Keratinocyte (primary cell): ENCODE data around the gene DENND1C. TPM values are rescaled to one million over a fixed set of nuclear protein-coding genes. Genes with fewer than 3 reads are reported as not detected.

ENCODE experiments used
- DNase-seq: peaks from one replicate; pipeline ENCODE4 v3.0.0-alpha.2; 2011; ENCODE audit warnings: low read depth, missing footprints, low spot score
- FAIRE-seq: peaks from 2 replicates; lab custom pipeline; 2011; peaks lifted over from hg19 to GRCh38; lab: Jason Lieb, UNC
- H2AFZ ChIP-seq: 2 replicates; pipeline ENCODE4 v1.6.0; 2012; ENCODE audit warnings: low read length, control low read depth, inconsistent platforms; ENCODE audit not compliant: control insufficient read depth
- H3K27ac ChIP-seq: 2 replicates; pipeline ENCODE4 v1.5.1; 2011; ENCODE audit warnings: low read length; ENCODE audit not compliant: control insufficient read depth, insufficient read depth
- H3K27me3 ChIP-seq: 3 replicates; pipeline ENCODE4 v1.6.0; 2011; ENCODE audit warnings: low read length; ENCODE audit not compliant: control insufficient read depth, insufficient read depth; ENCODE audit errors: extremely low read depth
- H3K36me3 ChIP-seq, 2 experiments: 2 replicates in 1 of 2; 3 replicates in 1 of 2; pipeline ENCODE4 v1.5.1; 2011; ENCODE audit warnings: low read length in 2 of 2, mild to moderate bottlenecking in 1 of 2; ENCODE audit not compliant: control insufficient read depth in 2 of 2, insufficient read depth in 2 of 2; ENCODE audit errors: extremely low read depth in 1 of 2
- H3K4me1 ChIP-seq: 3 replicates; pipeline ENCODE4 v1.5.1; 2011; ENCODE audit warnings: low read length; ENCODE audit not compliant: control insufficient read depth, insufficient read depth; ENCODE audit errors: extremely low read depth
- H3K4me2 ChIP-seq: 3 replicates; pipeline ENCODE4 v1.6.0; 2011; ENCODE audit warnings: low read depth, low read length; ENCODE audit not compliant: control insufficient read depth, insufficient read depth; ENCODE audit errors: extremely low read depth
- H3K4me3 ChIP-seq, 3 experiments: fragments of 200-600 bp in 1 of 3; sonication (generic) in 1 of 3; 2 replicates in 2 of 3; 3 replicates in 1 of 3; pipeline ENCODE4 v1.5.1; 2011 to 2016; ENCODE audit warnings: low read length in 3 of 3, mild to moderate bottlenecking in 3 of 3, control low read depth in 2 of 3, inconsistent platforms in 1 of 3, low read depth in 1 of 3, mixed read lengths in 1 of 3, mixed run types in 1 of 3, moderate library complexity in 1 of 3; ENCODE audit not compliant: control insufficient read depth in 2 of 3, insufficient read depth in 2 of 3; ENCODE audit errors: extremely low read depth in 1 of 3
- H3K79me2 ChIP-seq: 2 replicates; pipeline ENCODE4 v1.6.0; 2012; ENCODE audit warnings: low read length; ENCODE audit not compliant: control insufficient read depth, insufficient read depth
- H3K9ac ChIP-seq: 3 replicates; pipeline ENCODE4 v1.6.0; 2011; ENCODE audit warnings: low read length; ENCODE audit not compliant: control insufficient read depth, insufficient read depth; ENCODE audit errors: extremely low read depth
- H3K9me1 ChIP-seq: 3 replicates; pipeline ENCODE4 v1.6.0; 2011; ENCODE audit warnings: low read length; ENCODE audit not compliant: control insufficient read depth, insufficient read depth; ENCODE audit errors: extremely low read depth
- H3K9me3 ChIP-seq: 2 replicates; pipeline ENCODE4 v1.5.1; 2012; ENCODE audit warnings: low read depth, low read length; ENCODE audit not compliant: control insufficient read depth
- H4K20me1 ChIP-seq: 3 replicates; pipeline ENCODE4 v1.6.0; 2011; ENCODE audit warnings: low read length; ENCODE audit not compliant: control insufficient read depth, insufficient read depth; ENCODE audit errors: extremely low read depth
- EZH2 ChIP-seq: IDR thresholded peaks from one replicate; pipeline ENCODE4 v1.6.1; 2012; ENCODE audit warnings: inconsistent platforms, mild to moderate bottlenecking, low read length, moderate library complexity
- dilution Hi-C: fragments of 300-500 bp; cut with MboI; formaldehyde crosslinking; loops from one replicate; pipeline ENCODE4 v1.7.0; 2020; ENCODE audit warnings: low sequenced_read_pairs; ENCODE audit not compliant: extremely low pct_ligation_motif_present
- polyA plus RNA-seq, 5 experiments: library from polyadenylated mRNA; depleted of rRNA in 3 of 5; stranded (reverse) in 3 of 5; stranded (forward) in 1 of 5; unstranded in 1 of 5; fragments of >200 nt; gene quantifications; 1 replicate in 1 of 5; 2 replicates in 3 of 5; 3 replicates in 1 of 5; pipeline versions ENCODE4 v1.2.1 to v1.2.3, GENCODE V29; 2011 to 2012; ENCODE audit warnings: missing spikeins in 2 of 5, low read depth in 1 of 5, low replicate concordance in 1 of 5
- TF ChIP-seq, protein P1 (sequence below), 3 experiments: IDR thresholded peaks in 1 of 3; conservative IDR thresholded peaks in 1 of 3; optimal IDR thresholded peaks in 1 of 3; 2 replicates in 2 of 3; 3 replicates in 1 of 3; pipeline versions ENCODE3 to v1.5.1; 2011; ENCODE audit warnings: low read length in 3 of 3, mild to moderate bottlenecking in 3 of 3, moderate library complexity in 2 of 3, control low read depth in 1 of 3, inconsistent platforms in 1 of 3; ENCODE audit not compliant: insufficient read depth in 2 of 3; ENCODE audit errors: extremely low read depth in 1 of 3

Gene DENND1C
- polyA plus RNA-seq, 1 donor (not counting 4 experiments of a cell fraction or from before 2014, with no cell fraction given): 0.09 TPM

DNA sequence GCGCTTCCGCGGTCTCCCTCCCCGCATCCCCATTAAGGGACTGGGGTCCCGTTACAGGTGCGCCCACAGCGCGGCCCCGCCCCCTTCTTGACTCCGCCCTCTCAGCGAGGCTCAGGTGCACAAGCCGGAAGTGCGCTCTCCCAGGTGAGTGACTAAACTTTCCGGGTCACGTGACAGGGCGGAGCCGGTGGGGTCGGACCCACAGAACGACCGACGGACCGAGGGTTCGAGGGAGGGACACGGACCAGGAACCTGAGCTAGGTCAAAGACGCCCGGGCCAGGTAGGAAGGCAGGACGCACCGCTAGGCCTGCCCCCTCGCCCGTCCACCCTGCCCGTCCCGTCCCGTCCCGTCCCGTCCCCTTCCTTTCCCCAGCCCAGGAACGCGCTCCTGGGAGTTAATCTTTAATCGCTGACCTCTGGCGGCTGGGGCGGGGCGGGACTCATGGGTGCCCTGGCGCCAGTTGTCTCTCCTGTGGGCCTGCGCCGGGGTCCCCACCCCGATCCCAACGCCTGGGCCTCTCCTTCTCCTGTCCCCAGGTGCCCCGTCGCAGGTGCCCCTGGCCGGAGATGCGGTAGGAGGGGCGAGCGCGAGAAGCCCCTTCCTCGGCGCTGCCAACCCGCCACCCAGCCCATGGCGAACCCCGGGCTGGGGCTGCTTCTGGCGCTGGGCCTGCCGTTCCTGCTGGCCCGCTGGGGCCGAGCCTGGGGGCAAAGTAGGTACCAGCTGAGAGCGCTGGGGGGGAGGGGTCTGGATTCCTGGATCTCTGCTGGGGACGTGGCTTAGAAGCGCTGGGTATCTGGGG is 17.3 kb downstream of the DENND1C start, which contains the start of gene CRB3:
TSS of gene CRB3 (plus strand) at position 202 of the 804 bp plus-strand sequence. CDS start at position 633, 431 bp downstream.
- H3K4me2 ChIP-seq: peak within 1 kb of the TSS; percentile 89
- H4K20me1 ChIP-seq: no peaks in the 10 kb centered on the region
- H3K4me3 ChIP-seq: peak within 1 kb of the TSS; percentile 76 to 82 (median 80)
- no peak for DNase-seq
- H3K9me1 ChIP-seq: no peaks in the 10 kb centered on the region
- dilution Hi-C loops: no loop called here
- peak; percentile 82 for FAIRE-seq
- H3K9me3 ChIP-seq: no peaks in the 10 kb centered on the region
- no peaks in the 10 kb centered on the region for H3K79me2 ChIP-seq
- peaks cover 9% of the 10 kb centered on the region for H3K4me1 ChIP-seq
- TF ChIP-seq EZH2: no peak
- TF ChIP-seq, protein P1, sequence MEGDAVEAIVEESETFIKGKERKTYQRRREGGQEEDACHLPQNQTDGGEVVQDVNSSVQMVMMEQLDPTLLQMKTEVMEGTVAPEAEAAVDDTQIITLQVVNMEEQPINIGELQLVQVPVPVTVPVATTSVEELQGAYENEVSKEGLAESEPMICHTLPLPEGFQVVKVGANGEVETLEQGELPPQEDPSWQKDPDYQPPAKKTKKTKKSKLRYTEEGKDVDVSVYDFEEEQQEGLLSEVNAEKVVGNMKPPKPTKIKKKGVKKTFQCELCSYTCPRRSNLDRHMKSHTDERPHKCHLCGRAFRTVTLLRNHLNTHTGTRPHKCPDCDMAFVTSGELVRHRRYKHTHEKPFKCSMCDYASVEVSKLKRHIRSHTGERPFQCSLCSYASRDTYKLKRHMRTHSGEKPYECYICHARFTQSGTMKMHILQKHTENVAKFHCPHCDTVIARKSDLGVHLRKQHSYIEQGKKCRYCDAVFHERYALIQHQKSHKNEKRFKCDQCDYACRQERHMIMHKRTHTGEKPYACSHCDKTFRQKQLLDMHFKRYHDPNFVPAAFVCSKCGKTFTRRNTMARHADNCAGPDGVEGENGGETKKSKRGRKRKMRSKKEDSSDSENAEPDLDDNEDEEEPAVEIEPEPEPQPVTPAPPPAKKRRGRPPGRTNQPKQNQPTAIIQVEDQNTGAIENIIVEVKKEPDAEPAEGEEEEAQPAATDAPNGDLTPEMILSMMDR (optimal IDR thresholded peaks at IDR 0.05 in 1 of 3, IDR thresholded peaks at IDR 0.05 in 1 of 3, conservative IDR thresholded peaks at IDR 0.05 in 1 of 3; ENCODE audit: extremely low read depth in 1 of 3, insufficient read depth in 2 of 3, low read length in 3 of 3): no peak
- no peaks in the 10 kb centered on the region for H3K27me3 ChIP-seq
- peaks cover 0 to 6% of the 10 kb centered on the region in 2 experiments for H3K36me3 ChIP-seq
- H3K9ac ChIP-seq: peak within 1 kb of the TSS; percentile 79
- H3K27ac ChIP-seq: peak within 1 kb of the TSS; percentile 58
- peak within 1 kb of the TSS; percentile 88 for H2AFZ ChIP-seq

DNA sequence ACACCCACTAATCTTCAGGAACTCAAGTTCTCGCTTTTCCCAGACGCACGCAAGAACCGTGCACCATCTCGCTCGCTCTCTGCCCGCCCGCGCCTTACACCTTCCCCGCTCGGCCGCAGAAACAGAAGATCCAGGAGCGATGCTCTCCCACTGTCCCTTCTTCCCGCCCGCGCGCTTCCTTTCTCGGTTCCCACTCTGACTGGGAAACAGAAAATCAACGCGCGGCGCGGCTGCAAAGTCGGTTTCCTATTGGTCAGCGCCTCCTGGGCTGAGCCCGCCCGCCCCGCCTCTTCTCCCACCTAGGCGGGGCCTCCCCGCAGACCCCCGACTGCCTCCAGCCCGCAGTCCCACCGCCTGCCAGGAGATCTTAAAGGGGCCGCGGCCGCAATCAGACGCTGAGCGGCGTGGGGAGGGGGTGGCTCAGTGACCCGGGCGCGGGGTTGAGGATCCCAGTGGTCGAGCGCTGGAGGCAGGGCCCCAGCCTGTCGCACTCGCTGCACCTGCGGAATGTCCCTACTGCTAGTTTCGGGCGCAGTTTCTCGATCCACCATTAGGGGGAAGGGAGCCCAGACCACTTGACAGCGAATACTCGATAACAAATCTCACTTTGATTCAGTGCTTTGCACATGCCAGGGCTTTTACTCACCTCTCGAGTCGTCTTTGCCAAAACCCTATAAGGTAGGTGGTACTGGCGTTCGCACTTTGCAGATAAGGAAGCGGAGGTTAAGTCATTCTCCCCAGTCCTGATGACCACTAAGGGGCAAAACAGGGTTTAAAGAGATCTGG is 21.3 kb downstream of the DENND1C start:
- FAIRE-seq: peak; percentile 94

More for the DNA sequence above, 21.3 kb downstream of the DENND1C start:
- H3K9ac ChIP-seq: peak overlapping the region; percentile 73
- no peaks in the 10 kb centered on the region for H3K27me3 ChIP-seq
- peak overlapping the region; percentile 98 for H3K4me2 ChIP-seq
- peak overlapping the region; percentile 64 to 79 (median 74) for H3K4me3 ChIP-seq
- TF ChIP-seq, protein P1 (optimal IDR thresholded peaks at IDR 0.05 in 1 of 3, IDR thresholded peaks at IDR 0.05 in 1 of 3, conservative IDR thresholded peaks at IDR 0.05 in 1 of 3; ENCODE audit: extremely low read depth in 1 of 3, insufficient read depth in 2 of 3, low read length in 3 of 3): peak; percentile 55 to 65 (median 57)
- TF ChIP-seq EZH2: no peak
- peak overlapping the region; percentile 80 for H3K27ac ChIP-seq
- H4K20me1 ChIP-seq: no peaks in the 10 kb centered on the region
- peaks cover 15% of the 10 kb centered on the region for H3K4me1 ChIP-seq
- H3K79me2 ChIP-seq: no peaks in the 10 kb centered on the region
- peak overlapping the region; percentile 98 for H2AFZ ChIP-seq
- no peak for DNase-seq
- H3K36me3 ChIP-seq: peaks cover 2 to 3% of the 10 kb centered on the region in 2 experiments
- dilution Hi-C loops: no loop called here
- no peaks in the 10 kb centered on the region for H3K9me3 ChIP-seq
- no peaks in the 10 kb centered on the region for H3K9me1 ChIP-seq
